Mammary epithelial cell (primary cell): ENCODE data around the gene ROCK2.

Experiments used
- CTCF ChIP-seq, 2 donors: IDR thresholded peaks in 1 of 2; conservative IDR thresholded peaks in 1 of 2; 2 replicates each; pipeline ENCODE4 v1.5.1; 2011 to 2012; ENCODE audit warnings: inconsistent platforms in 2 of 2, low read length in 2 of 2, mild to moderate bottlenecking in 2 of 2, control low read depth in 1 of 2, low read depth in 1 of 2; ENCODE audit not compliant: insufficient read depth in 1 of 2; ENCODE audit errors: extremely low read depth in 1 of 2
- EZH2 ChIP-seq: IDR thresholded peaks from 2 replicates; pipeline ENCODE4 v1.6.1; 2012; ENCODE audit warnings: low read length, inconsistent platforms, borderline replicate concordance

- TF ChIP-seq CTCF (conservative IDR thresholded peaks at IDR 0.05 in 1 of 2, IDR thresholded peaks at IDR 0.05 in 1 of 2; ENCODE audit: extremely low read depth in 1 of 2, insufficient read depth in 1 of 2, low read depth in 1 of 2, low read length in 2 of 2) = no peak
- no peak for TF ChIP-seq EZH2
These were observed 41.0 kb downstream of the ROCK2 start for GRCh38 chr2:11303290-11304013.
